ENCODE results near the gene AFF3. TPM values are rescaled to one million over a fixed set of nuclear protein-coding genes. Genes with fewer than 3 reads are reported as not detected.

Gene AFF3
- total RNA-seq, 1 experiment from 2014 or later = 0.05 TPM

DNA sequence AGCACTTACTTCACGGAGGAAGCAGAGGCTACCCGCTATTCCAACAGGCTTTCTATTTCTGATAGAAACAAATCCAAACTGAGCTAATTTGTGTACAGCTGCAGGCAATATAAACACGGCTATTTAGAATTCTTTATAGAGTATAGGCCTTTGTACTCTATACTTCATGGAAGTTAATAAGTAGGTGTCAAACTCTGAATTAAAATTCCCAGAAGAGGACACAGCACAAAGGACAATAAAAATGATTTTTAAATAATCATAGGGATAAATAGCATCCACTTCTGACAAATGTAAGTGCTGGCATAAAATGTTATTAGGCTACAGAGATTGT, 261.5 kb downstream of the AFF3 start:
- no peak overlapping the region for H3K27ac Mint-ChIP-seq (ENCODE audit: unreplicated experiment)
- H3K27me3 Mint-ChIP-seq (ENCODE audit: insufficient read depth, unreplicated experiment) = peaks cover 25% of the 10 kb centered on the region
- ChIA-PET POLR2A (no interaction called here), CTCF (no interaction called here)
- H3K36me3 ChIP-seq (ENCODE audit: control insufficient read depth, insufficient read depth, low read length) = no peaks in the 10 kb centered on the region
- intact Hi-C loops (cut with micrococcal nuclease; ENCODE audit: unreplicated experiment) = no loop called here
- H3K4me3 Mint-ChIP-seq (ENCODE audit: unreplicated experiment) = no peak overlapping the region
- no peak overlapping the region for H3K4me3 ChIP-seq (ENCODE audit: low read depth, low read length)
- TF ChIP-seq CTCF (IDR thresholded peaks at IDR 0.05; ENCODE audit: insufficient read depth in 1 of 2, low read depth in 1 of 2, low read length in 1 of 2, severe bottlenecking in 1 of 2, unreplicated experiment in 1 of 2) = no peak
- no TSS peak for BruUV-seq (replicated peaks)
- no peak for DNase-seq
- no peaks in the 10 kb centered on the region for H3K4me1 ChIP-seq
- H3K4me1 Mint-ChIP-seq (ENCODE audit: low read depth, unreplicated experiment) = no peaks in the 10 kb centered on the region
- H3K9me3 ChIP-seq = no peaks in the 10 kb centered on the region
- no peaks in the 10 kb centered on the region for H3K9me3 Mint-ChIP-seq (ENCODE audit: unreplicated experiment)
- H3K27me3 ChIP-seq (replicated peaks; ENCODE audit: control insufficient read depth, insufficient read depth, low read length) = no peaks in the 10 kb centered on the region
- no peaks in the 10 kb centered on the region for H3K36me3 Mint-ChIP-seq (ENCODE audit: insufficient read depth, unreplicated experiment)

DNA sequence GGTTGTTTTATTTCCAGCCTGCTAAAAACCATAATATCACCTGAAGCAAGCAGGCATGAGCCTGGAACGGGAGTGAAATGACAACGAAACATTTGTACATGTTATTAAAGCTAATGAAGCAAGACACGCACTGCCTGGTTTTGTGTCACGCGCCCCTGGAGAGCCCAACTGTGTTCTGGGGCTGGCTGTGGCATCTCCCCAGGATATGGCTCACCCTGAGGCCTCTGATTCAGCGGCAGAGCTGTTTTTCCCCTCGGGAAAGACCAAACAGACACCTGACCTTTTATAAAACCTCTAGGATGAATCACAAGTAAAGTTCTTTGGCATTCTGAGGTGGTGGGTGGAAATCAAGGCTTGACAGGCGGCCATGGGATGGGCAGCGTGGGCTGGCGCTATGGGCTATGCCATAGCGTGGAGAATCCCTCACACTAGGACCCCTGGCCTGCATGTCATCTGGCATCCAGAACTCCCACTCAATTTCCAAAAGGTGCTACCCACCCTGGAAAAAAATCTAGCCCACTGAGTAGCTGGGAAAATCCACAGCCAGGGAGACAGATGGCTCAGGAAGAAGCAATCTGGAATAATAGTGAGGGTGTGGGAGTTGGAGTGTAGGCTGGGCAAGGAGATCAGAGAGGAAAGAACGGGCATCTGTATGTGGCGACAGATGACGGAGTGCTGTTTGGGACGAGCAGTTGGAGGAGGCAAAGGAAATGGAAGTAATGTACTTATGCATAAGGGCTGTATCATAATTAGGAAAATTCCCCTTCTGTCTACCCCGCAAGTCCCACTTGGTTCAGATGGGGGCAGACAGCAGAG, 262.0 kb downstream of the AFF3 start:
- H3K4me1 Mint-ChIP-seq (ENCODE audit: low read depth, unreplicated experiment) = no peaks in the 10 kb centered on the region
- TF ChIP-seq CTCF (IDR thresholded peaks at IDR 0.05; ENCODE audit: insufficient read depth in 1 of 2, low read depth in 1 of 2, low read length in 1 of 2, severe bottlenecking in 1 of 2, unreplicated experiment in 1 of 2) = no peak
- H3K4me1 ChIP-seq = no peaks in the 10 kb centered on the region
- ChIA-PET CTCF (no interaction called here), POLR2A (no interaction called here)
- no peak for DNase-seq
- H3K36me3 ChIP-seq (ENCODE audit: control insufficient read depth, insufficient read depth, low read length) = no peaks in the 10 kb centered on the region
- H3K9me3 ChIP-seq = no peaks in the 10 kb centered on the region
- no TSS peak for BruUV-seq (replicated peaks)
- H3K27me3 Mint-ChIP-seq (ENCODE audit: insufficient read depth, unreplicated experiment) = peaks cover 27% of the 10 kb centered on the region
- no peaks in the 10 kb centered on the region for H3K27me3 ChIP-seq (replicated peaks; ENCODE audit: control insufficient read depth, insufficient read depth, low read length)
- H3K4me3 Mint-ChIP-seq (ENCODE audit: unreplicated experiment) = no peak overlapping the region
- no peaks in the 10 kb centered on the region for H3K9me3 Mint-ChIP-seq (ENCODE audit: unreplicated experiment)
- intact Hi-C loops (cut with micrococcal nuclease; ENCODE audit: unreplicated experiment) = no loop called here
- no peaks in the 10 kb centered on the region for H3K36me3 Mint-ChIP-seq (ENCODE audit: insufficient read depth, unreplicated experiment)
- no peak overlapping the region for H3K4me3 ChIP-seq (ENCODE audit: low read depth, low read length)
- no peak overlapping the region for H3K27ac Mint-ChIP-seq (ENCODE audit: unreplicated experiment)

DNA sequence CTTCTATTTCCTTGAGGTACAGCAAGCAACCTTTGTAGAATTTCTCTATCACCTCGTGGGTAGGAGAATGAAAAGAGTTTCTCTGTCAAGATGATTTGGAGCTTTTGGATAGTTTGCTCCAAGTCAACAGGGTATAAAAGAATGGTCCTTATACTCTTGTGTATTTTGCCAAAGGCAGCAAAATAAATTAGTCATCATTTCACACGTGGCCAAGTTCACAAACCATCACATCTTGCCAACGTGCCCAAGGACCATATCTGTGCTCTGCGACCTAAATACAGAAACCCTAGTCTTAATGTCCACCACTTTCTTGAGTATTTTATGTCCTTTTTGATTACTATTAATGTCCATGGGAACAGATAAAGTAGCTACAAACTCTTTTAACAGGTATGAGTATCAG, 262.9 kb downstream of the AFF3 start:
- ChIA-PET CTCF (no interaction called here), POLR2A (no interaction called here)
- Mint-ChIP-seq H3K27ac (ENCODE audit: unreplicated experiment) (no peak overlapping the region), H3K4me1 (ENCODE audit: low read depth, unreplicated experiment) (no peaks in the 10 kb centered on the region), H3K4me3 (ENCODE audit: unreplicated experiment) (no peak overlapping the region), H3K9me3 (ENCODE audit: unreplicated experiment) (no peaks in the 10 kb centered on the region), H3K36me3 (ENCODE audit: insufficient read depth, unreplicated experiment) (no peaks in the 10 kb centered on the region), H3K27me3 (ENCODE audit: insufficient read depth, unreplicated experiment) (peaks cover 20% of the 10 kb centered on the region)
- no TSS peak for BruUV-seq (replicated peaks)
- no peaks in the 10 kb centered on the region for H3K9me3 ChIP-seq
- H3K4me1 ChIP-seq = no peaks in the 10 kb centered on the region
- no peak for TF ChIP-seq CTCF (IDR thresholded peaks at IDR 0.05; ENCODE audit: insufficient read depth in 1 of 2, low read depth in 1 of 2, low read length in 1 of 2, severe bottlenecking in 1 of 2, unreplicated experiment in 1 of 2)
- H3K4me3 ChIP-seq (ENCODE audit: low read depth, low read length) = no peak overlapping the region
- H3K36me3 ChIP-seq (ENCODE audit: control insufficient read depth, insufficient read depth, low read length) = no peaks in the 10 kb centered on the region
- DNase-seq = no peak
- intact Hi-C loops (cut with micrococcal nuclease; ENCODE audit: unreplicated experiment) = no loop called here
- H3K27me3 ChIP-seq (replicated peaks; ENCODE audit: control insufficient read depth, insufficient read depth, low read length) = no peaks in the 10 kb centered on the region
